ENCODE measurements around the gene MOB3B. TPM values are rescaled to one million over a fixed set of nuclear protein-coding genes. Genes with fewer than 3 reads are reported as not detected.

Gene MOB3B
- total RNA-seq, 1 experiment from 2014 or later: 0.19 TPM

DNA sequence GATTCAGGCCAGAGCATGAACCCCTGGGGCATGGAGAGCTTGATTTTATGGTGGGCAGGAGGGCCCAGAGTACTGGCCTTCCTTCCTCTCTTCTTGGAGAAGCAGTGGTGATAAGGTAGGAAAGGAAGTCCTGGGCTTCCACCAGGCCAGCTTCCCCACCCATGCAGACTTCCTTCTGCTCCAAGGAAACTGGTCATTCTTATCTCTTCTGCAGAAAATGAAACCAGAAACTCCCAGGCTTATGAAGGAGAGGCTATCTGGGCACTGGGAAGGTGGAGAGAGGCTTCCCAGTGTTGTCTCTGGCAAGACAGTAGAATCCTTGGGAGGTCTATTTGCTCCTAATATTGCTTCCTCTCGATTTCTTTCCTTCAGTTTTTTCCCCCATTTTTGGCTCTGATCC lies 122.1 kb downstream of the MOB3B start:
- BruUV-seq (replicated peaks): no TSS peak
- Histone ChIP-seq H3K4me1 (ENCODE audit: insufficient read depth, low read length, poor library complexity, severe bottlenecking) (no peaks in the 10 kb centered on the region), H3K27ac (ENCODE audit: low read depth, low read length, poor library complexity, severe bottlenecking) (no peak overlapping the region), H3K9me3 (ENCODE audit: low read depth, low read length, poor library complexity, severe bottlenecking) (no peaks in the 10 kb centered on the region), H3K27me3 (replicated peaks; ENCODE audit: insufficient read depth, low read depth, low read length, poor library complexity) (no peaks in the 10 kb centered on the region), H3K36me3 (ENCODE audit: insufficient read depth, low read length, poor library complexity, severe bottlenecking) (no peaks in the 10 kb centered on the region), H3K4me3 (ENCODE audit: low read depth, low read length, poor library complexity, severe bottlenecking) (no peak overlapping the region)
- intact Hi-C loops (cut with micrococcal nuclease; ENCODE audit: unreplicated experiment): no loop called here
- no peak for DNase-seq (ENCODE audit: low spot score)
- TF ChIP-seq, protein P1, sequence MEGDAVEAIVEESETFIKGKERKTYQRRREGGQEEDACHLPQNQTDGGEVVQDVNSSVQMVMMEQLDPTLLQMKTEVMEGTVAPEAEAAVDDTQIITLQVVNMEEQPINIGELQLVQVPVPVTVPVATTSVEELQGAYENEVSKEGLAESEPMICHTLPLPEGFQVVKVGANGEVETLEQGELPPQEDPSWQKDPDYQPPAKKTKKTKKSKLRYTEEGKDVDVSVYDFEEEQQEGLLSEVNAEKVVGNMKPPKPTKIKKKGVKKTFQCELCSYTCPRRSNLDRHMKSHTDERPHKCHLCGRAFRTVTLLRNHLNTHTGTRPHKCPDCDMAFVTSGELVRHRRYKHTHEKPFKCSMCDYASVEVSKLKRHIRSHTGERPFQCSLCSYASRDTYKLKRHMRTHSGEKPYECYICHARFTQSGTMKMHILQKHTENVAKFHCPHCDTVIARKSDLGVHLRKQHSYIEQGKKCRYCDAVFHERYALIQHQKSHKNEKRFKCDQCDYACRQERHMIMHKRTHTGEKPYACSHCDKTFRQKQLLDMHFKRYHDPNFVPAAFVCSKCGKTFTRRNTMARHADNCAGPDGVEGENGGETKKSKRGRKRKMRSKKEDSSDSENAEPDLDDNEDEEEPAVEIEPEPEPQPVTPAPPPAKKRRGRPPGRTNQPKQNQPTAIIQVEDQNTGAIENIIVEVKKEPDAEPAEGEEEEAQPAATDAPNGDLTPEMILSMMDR (conservative IDR thresholded peaks at IDR 0.05; ENCODE audit: low read depth, low read length): no peak
- TF ChIP-seq EZH2 (IDR thresholded peaks at IDR 0.05; ENCODE audit: borderline replicate concordance, low read depth, low read length, poor library complexity, severe bottlenecking): no peak
- POLR2A ChIA-PET (ENCODE audit: low non-redundant PET): no interaction called here
- CTCF ChIA-PET: interaction anchor here (0.5 kb wide), 1 partner anchor 150 kb away, joined by 8 read pairs; no protein-coding TSS in a partner anchor

DNA sequence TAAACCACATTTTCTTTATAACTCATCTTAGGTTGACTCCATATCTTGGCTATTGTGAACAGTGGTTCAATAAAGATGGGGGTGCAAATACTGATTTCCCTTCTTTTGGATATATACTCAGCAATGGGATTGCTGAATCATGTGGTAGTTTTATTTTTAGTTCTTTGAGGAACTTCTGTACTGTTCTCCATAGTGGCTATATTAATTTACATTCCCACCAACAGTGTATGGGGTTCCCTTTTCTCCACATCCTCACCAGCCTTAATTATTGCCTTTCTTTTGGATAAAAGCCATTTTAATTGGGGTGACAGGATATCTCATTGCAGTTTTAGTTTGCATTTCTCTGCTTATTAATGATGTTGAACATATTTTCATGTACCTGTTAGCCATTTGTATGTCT lies 125.0 kb downstream of the MOB3B start:
- BruUV-seq (replicated peaks): no TSS peak
- Histone ChIP-seq H3K36me3 (ENCODE audit: insufficient read depth, low read length, poor library complexity, severe bottlenecking) (no peaks in the 10 kb centered on the region), H3K27me3 (replicated peaks; ENCODE audit: insufficient read depth, low read depth, low read length, poor library complexity) (no peaks in the 10 kb centered on the region), H3K4me1 (ENCODE audit: insufficient read depth, low read length, poor library complexity, severe bottlenecking) (no peaks in the 10 kb centered on the region), H3K27ac (ENCODE audit: low read depth, low read length, poor library complexity, severe bottlenecking) (no peak overlapping the region), H3K9me3 (ENCODE audit: low read depth, low read length, poor library complexity, severe bottlenecking) (no peaks in the 10 kb centered on the region), H3K4me3 (ENCODE audit: low read depth, low read length, poor library complexity, severe bottlenecking) (no peak overlapping the region)
- CTCF ChIA-PET: no interaction called here
- intact Hi-C loops (cut with micrococcal nuclease; ENCODE audit: unreplicated experiment): no loop called here
- POLR2A ChIA-PET (ENCODE audit: low non-redundant PET): no interaction called here
- no peak for TF ChIP-seq EZH2 (IDR thresholded peaks at IDR 0.05; ENCODE audit: borderline replicate concordance, low read depth, low read length, poor library complexity, severe bottlenecking)
- TF ChIP-seq, protein P1 (conservative IDR thresholded peaks at IDR 0.05; ENCODE audit: low read depth, low read length): no peak
- no peak for DNase-seq (ENCODE audit: low spot score)

DNA sequence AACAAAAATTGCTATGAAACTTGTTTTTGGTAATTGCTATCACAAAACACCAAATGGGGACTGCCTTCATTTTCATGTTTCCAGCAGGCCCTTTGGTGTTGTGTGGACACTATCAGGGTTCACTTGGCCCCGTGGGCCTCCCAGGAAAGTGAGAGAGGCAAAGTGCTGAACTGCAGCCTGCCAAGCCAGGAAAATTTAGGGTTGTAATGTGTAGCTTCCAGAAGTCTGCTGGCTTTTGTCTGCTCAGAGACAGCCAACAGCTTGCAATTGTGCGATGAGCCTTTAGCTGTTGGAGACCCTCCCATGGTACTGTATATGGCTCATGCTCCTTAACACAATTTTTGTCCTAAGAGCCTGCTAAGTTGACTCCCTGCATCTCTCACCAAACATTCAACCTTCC lies 127.0 kb downstream of the MOB3B start:
- no peak for DNase-seq (ENCODE audit: low spot score)
- TF ChIP-seq EZH2 (IDR thresholded peaks at IDR 0.05; ENCODE audit: borderline replicate concordance, low read depth, low read length, poor library complexity, severe bottlenecking): no peak
- TF ChIP-seq, protein P1 (conservative IDR thresholded peaks at IDR 0.05; ENCODE audit: low read depth, low read length): no peak
- no TSS peak for BruUV-seq (replicated peaks)
- Histone ChIP-seq H3K27me3 (replicated peaks; ENCODE audit: insufficient read depth, low read depth, low read length, poor library complexity) (no peaks in the 10 kb centered on the region), H3K4me1 (ENCODE audit: insufficient read depth, low read length, poor library complexity, severe bottlenecking) (no peaks in the 10 kb centered on the region), H3K36me3 (ENCODE audit: insufficient read depth, low read length, poor library complexity, severe bottlenecking) (no peaks in the 10 kb centered on the region), H3K9me3 (ENCODE audit: low read depth, low read length, poor library complexity, severe bottlenecking) (no peaks in the 10 kb centered on the region), H3K4me3 (ENCODE audit: low read depth, low read length, poor library complexity, severe bottlenecking) (no peak overlapping the region), H3K27ac (ENCODE audit: low read depth, low read length, poor library complexity, severe bottlenecking) (no peak overlapping the region)
- intact Hi-C loops (cut with micrococcal nuclease; ENCODE audit: unreplicated experiment): no loop called here
- POLR2A ChIA-PET (ENCODE audit: low non-redundant PET): no interaction called here
- CTCF ChIA-PET: interaction anchor here (0.6 kb wide), 1 partner anchor 87 kb away, joined by 6 read pairs; no protein-coding TSS in a partner anchor
